PC-9 (cell line): ENCODE data around the gene LRP8. TPM values are rescaled to one million over a fixed set of nuclear protein-coding genes. Genes with fewer than 3 reads are reported as not detected.
"Not testable (repeated sequence)": the region's sequence is repeated elsewhere in the genome, so short reads cannot be mapped to it uniquely, and the experiment has no call there.

Experiments used
- BruUV-seq: library from RNA; stranded (reverse); fragments of 400-500 nt; replicated peaks from 2 replicates; lab custom pipeline; 2021; lab: Mats Ljungman, UMichigan
- CTCF ChIA-PET: fragments of 300-600 bp; sonication (Branson Sonifier 250); formaldehyde crosslinking; loops from one replicate; lab custom pipeline; 2022; ENCODE audit warnings: antibody characterized with exemption; lab: Charles Lee
- POLR2A ChIA-PET: fragments of 300-600 bp; sonication (Branson Sonifier 250); formaldehyde crosslinking; loops from one replicate; lab custom pipeline; 2022; ENCODE audit warnings: antibody characterized with exemption; ENCODE audit not compliant: unreplicated experiment; lab: Charles Lee
- DNase-seq, 2 experiments: peaks; one replicate each; pipeline versions ENCODE4 v3.0.0 to v3.0.0-alpha.2; 2015 to 2022; ENCODE audit warnings: mixed read lengths in 1 of 2
- H2AFZ ChIP-seq: fragments of 200-600 bp; sonication (generic); 2 replicates; pipeline ENCODE4 v1.8.1; 2017; ENCODE audit warnings: antibody characterized with exemption
- H3F3A ChIP-seq: fragments of 200-600 bp; sonication (generic); 2 replicates; pipeline ENCODE4 v1.8.1; 2017; ENCODE audit warnings: antibody characterized with exemption, mild to moderate bottlenecking, low read depth; ENCODE audit not compliant: insufficient read depth
- H3K27ac ChIP-seq: fragments of 200-600 bp; sonication (generic); 2 replicates; pipeline ENCODE4 v1.6.1; 2016; ENCODE audit warnings: mixed run types
- H3K27me3 ChIP-seq: fragments of 200-600 bp; sonication (generic); 2 replicates; pipeline ENCODE4 v1.6.1; 2016; ENCODE audit warnings: low read depth, mixed run types; ENCODE audit not compliant: insufficient read depth
- H3K36me3 ChIP-seq: fragments of 200-600 bp; sonication (generic); 2 replicates; pipeline ENCODE4 v1.6.1; 2016; ENCODE audit warnings: low read depth, mixed run types
- H3K4me1 ChIP-seq: fragments of 200-600 bp; sonication (generic); replicated peaks from 2 replicates; pipeline ENCODE4 v1.6.1; 2016; ENCODE audit warnings: mixed run types; ENCODE audit not compliant: insufficient read depth
- H3K4me2 ChIP-seq: fragments of 200-600 bp; sonication (generic); 2 replicates; pipeline ENCODE4 v1.6.1; 2017; ENCODE audit warnings: mixed run types
- H3K4me3 ChIP-seq: fragments of 200-600 bp; sonication (generic); 2 replicates; pipeline ENCODE4 v1.6.1; 2016; ENCODE audit warnings: mixed run types
- H3K79me2 ChIP-seq: fragments of 200-600 bp; sonication (generic); 2 replicates; pipeline ENCODE4 v1.6.1; 2017; ENCODE audit warnings: low read depth, mixed run types
- H3K9me2 ChIP-seq: fragments of 200-600 bp; sonication (generic); 2 replicates; pipeline ENCODE4 v1.8.1; 2017; ENCODE audit warnings: mild to moderate bottlenecking; ENCODE audit not compliant: insufficient read depth
- H3K9me3 ChIP-seq: fragments of 200-600 bp; sonication (generic); 2 replicates; pipeline ENCODE4 v1.8.1; 2016; ENCODE audit warnings: low read depth; ENCODE audit not compliant: insufficient read depth
- H4K20me1 ChIP-seq: fragments of 200-600 bp; sonication (generic); 2 replicates; pipeline ENCODE4 v1.8.1; 2017; ENCODE audit not compliant: insufficient read depth
- EZH2 ChIP-seq: fragments of 200-600 bp; sonication (generic); IDR thresholded peaks from 2 replicates; pipeline ENCODE4 v1.8.0; 2017; ENCODE audit warnings: antibody characterized with exemption, low read depth
- intact Hi-C: fragments of 100-400 bp; cut with micrococcal nuclease; formaldehyde crosslinking; loops from one replicate; pipeline ENCODE4 v1.10.0; 2022; ENCODE audit not compliant: unreplicated experiment
- total RNA-seq: library from RNA; stranded (reverse); gene quantifications from 2 replicates; pipeline ENCODE4 v1.2.3, GENCODE V29; 2021
- TF ChIP-seq, protein P1 (sequence below): fragments of 200-600 bp; sonication (generic); conservative IDR thresholded peaks from 2 replicates; pipeline ENCODE4 v1.6.1; 2017; ENCODE audit warnings: mixed run types, antibody characterized with exemption, mild to moderate bottlenecking, moderate library complexity

The LRP8 gene
- total RNA-seq, 1 experiment from 2014 or later, result 85.3 TPM

DNA sequence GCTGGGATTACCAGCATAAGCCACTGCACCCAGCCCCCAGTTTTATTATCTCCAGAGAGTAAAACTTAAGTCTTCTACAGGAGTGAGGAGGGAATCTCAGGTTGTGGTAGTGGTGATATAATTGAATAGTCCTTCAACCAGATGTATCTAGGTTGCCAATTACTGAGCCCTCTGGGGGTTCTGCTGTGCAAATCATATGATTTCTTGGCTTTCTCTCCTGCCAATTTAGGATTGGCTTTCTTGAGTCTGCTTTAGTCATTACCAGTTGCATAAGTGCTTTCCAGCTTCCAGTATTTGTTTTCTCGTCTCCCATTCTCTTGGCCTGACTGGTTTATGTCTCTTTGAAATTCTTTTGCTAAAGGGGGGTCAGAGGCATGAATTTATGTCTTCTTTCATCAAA is 120.1 kb downstream of the LRP8 start:
- intact Hi-C loops, result no loop called here
- Histone ChIP-seq H2AFZ (no peak overlapping the region), H3K4me1 (no peaks in the 10 kb centered on the region), H4K20me1 (no peaks in the 10 kb centered on the region), H3K36me3 (peaks cover 54% of the 10 kb centered on the region), H3K9me2 (no peaks in the 10 kb centered on the region), H3F3A (0 out of 2 replicates have a peak, but pooled peaks cover 4% of the 10 kb centered on the region), H3K4me3 (no peak overlapping the region), H3K9me3 (peaks cover 20% of the 10 kb centered on the region), H3K27ac (no peak overlapping the region), H3K79me2 (no peaks in the 10 kb centered on the region), H3K4me2 (no peak overlapping the region), H3K27me3 (no peaks in the 10 kb centered on the region)
- POLR2A ChIA-PET, result no interaction called here
- TF ChIP-seq, protein P1, sequence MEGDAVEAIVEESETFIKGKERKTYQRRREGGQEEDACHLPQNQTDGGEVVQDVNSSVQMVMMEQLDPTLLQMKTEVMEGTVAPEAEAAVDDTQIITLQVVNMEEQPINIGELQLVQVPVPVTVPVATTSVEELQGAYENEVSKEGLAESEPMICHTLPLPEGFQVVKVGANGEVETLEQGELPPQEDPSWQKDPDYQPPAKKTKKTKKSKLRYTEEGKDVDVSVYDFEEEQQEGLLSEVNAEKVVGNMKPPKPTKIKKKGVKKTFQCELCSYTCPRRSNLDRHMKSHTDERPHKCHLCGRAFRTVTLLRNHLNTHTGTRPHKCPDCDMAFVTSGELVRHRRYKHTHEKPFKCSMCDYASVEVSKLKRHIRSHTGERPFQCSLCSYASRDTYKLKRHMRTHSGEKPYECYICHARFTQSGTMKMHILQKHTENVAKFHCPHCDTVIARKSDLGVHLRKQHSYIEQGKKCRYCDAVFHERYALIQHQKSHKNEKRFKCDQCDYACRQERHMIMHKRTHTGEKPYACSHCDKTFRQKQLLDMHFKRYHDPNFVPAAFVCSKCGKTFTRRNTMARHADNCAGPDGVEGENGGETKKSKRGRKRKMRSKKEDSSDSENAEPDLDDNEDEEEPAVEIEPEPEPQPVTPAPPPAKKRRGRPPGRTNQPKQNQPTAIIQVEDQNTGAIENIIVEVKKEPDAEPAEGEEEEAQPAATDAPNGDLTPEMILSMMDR, result no peak
- no peak for TF ChIP-seq EZH2
- no TSS peak for BruUV-seq
- DNase-seq, result no peak
- CTCF ChIA-PET, result no interaction called here

DNA sequence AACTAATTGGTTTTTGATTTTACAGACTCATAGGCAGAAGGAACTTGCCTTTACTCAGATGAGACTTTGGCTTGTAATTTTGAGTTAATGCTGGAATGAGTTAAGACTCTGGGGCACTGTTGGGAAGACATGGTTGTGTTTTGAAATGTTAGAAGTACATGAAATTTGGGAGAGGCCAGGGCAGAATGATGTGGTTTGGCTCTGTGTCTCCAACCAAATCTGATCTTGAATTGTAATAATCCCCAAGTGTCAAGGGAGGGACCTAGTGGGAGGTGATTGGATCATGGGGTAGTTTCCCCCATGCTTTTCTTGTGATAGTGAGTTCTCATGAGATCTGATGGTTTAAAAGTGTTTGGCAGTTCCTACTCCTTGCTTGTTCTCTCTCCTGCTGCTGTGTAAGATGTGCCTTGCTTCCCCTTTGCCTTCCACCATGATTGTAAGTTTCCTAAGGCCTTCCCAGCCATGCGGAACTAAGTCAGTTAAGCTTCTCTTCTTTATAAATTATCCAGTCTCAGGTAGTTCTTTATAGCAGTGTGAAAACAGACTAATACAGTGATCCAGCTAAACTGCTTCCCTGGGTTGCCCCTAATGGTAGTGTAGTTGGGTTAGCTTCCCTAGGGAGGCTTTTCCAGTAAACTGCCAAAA is 121.0 kb downstream of the LRP8 start:
- H3F3A ChIP-seq, result 0 out of 2 replicates have a peak, but pooled peaks cover 4% of the 10 kb centered on the region
- H3K9me3 ChIP-seq, result peaks cover 20% of the 10 kb centered on the region
- POLR2A ChIA-PET, result no interaction called here
- H4K20me1 ChIP-seq, result no peaks in the 10 kb centered on the region
- H3K79me2 ChIP-seq, result no peaks in the 10 kb centered on the region
- no peaks in the 10 kb centered on the region for H3K4me1 ChIP-seq
- H3K9me2 ChIP-seq, result no peaks in the 10 kb centered on the region
- H3K36me3 ChIP-seq, result peaks cover 62% of the 10 kb centered on the region
- no TSS peak for BruUV-seq
- H3K4me2 ChIP-seq, result no peak overlapping the region
- intact Hi-C loops, result no loop called here
- DNase-seq, result no peak
- CTCF ChIA-PET, result no interaction called here
- no peak overlapping the region for H2AFZ ChIP-seq
- no peak overlapping the region for H3K4me3 ChIP-seq
- TF ChIP-seq, protein P1, result no peak
- no peak for TF ChIP-seq EZH2
- no peaks in the 10 kb centered on the region for H3K27me3 ChIP-seq
- no peak overlapping the region for H3K27ac ChIP-seq

DNA sequence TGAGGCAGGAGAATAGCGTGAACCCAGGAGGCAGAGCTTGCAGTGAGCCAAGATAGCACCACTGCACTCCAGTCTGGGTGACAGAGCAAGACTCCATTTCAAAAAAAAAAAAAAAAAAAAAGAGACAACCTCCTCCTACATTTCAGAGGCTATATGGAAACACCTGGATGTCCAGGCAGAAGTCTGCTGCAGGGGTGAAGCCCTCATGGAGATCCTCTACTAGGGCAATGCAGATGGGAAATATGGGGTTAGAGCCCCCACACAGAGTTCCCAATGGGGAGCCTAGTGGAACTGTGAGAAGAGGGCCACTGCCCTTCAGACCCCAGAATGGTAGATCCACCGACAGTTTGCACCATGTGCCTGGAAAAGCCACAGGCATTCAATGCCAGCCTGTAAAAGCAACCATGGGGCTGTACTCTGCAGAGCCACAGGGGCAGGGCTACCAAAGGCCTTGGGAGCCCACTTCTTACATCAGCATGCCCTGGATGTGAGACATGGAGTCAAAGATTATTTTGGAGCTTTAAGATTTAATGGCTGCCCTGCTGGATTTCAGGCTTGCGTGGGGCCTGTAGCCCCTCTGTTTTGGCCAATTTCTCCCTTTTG is 121.7 kb downstream of the LRP8 start:
- Histone ChIP-seq H3K36me3 (peaks cover 65% of the 10 kb centered on the region), H3K9me3 (peaks cover 20% of the 10 kb centered on the region)
- H3K4me1 ChIP-seq, DNase-seq, H3K79me2 ChIP-seq, H2AFZ ChIP-seq, H3K4me3 ChIP-seq, POLR2A ChIA-PET, H3K27ac ChIP-seq, BruUV-seq, H3K9me2 ChIP-seq, H3K4me2 ChIP-seq, H3K27me3 ChIP-seq, H3F3A ChIP-seq, intact Hi-C loops, H4K20me1 ChIP-seq, CTCF ChIA-PET: not testable (repeated sequence)

DNA sequence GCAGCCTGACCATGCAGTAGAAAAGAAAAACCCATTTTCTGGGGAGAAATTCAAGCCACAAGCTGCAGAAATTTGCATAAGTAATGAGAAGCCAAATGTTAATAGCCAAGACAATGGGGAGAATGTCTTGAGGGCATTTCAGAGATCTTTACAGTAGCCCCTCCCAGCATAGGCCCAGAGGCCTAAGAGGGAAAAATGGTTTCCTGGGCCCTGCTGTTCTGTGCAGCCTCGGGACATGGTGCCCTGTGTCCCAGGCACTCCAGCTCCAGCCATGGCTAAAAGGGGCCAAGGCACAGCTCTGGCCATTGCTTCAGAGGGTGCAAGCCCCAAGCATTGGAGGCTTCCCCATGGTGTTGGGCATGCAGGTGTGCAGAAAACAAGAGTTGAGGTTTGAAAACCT is 122.4 kb downstream of the LRP8 start:
- Histone ChIP-seq H3K36me3 (peaks cover 68% of the 10 kb centered on the region), H3K9me3 (peaks cover 20% of the 10 kb centered on the region)
- H3K4me1 ChIP-seq, BruUV-seq, H4K20me1 ChIP-seq, H3K4me2 ChIP-seq, H3F3A ChIP-seq, H3K27ac ChIP-seq, H2AFZ ChIP-seq, H3K79me2 ChIP-seq, H3K27me3 ChIP-seq, DNase-seq, CTCF ChIA-PET, H3K9me2 ChIP-seq, POLR2A ChIA-PET, intact Hi-C loops, H3K4me3 ChIP-seq: not testable (repeated sequence)
